Vagina (tissue), 2 donors: ENCODE measurements around the gene BTBD8. TPM values are rescaled to one million over a fixed set of nuclear protein-coding genes. Genes with fewer than 3 reads are reported as not detected.

ENCODE experiments used
- DNase-seq, 2 donors: peaks; one replicate each; pipeline ENCODE4 v3.0.0-alpha.2; 2017; ENCODE audit errors: extremely low spot score in 2 of 2
- H3K27ac ChIP-seq: fragments of 200-600 bp; sonication (generic); one replicate; pipeline ENCODE4 v1.5.1; 2019
- H3K27me3 ChIP-seq: fragments of 200-600 bp; sonication (generic); one replicate; pipeline ENCODE4 v1.5.1; 2019
- H3K36me3 ChIP-seq, 2 donors: fragments of 200-600 bp; sonication (generic); one replicate each; pipeline ENCODE4 v1.5.1; 2017 to 2019
- H3K4me1 ChIP-seq: fragments of 200-600 bp; sonication (generic); one replicate; pipeline ENCODE4 v1.5.1; 2019
- H3K4me3 ChIP-seq, 2 donors: fragments of 200-600 bp; sonication (generic); 1 replicate in 1 of 2; 2 replicates in 1 of 2; pipeline ENCODE4 v1.5.1; 2016 to 2019
- H3K9me3 ChIP-seq: fragments of 200-600 bp; sonication (generic); one replicate; pipeline ENCODE4 v1.5.1; 2019
- POLR2A ChIP-seq, 2 donors: fragments of 450-650 bp; IDR thresholded peaks; one replicate each; pipeline ENCODE4 v1.6.1; 2017; ENCODE audit warnings: antibody characterized with exemption in 2 of 2, mild to moderate bottlenecking in 2 of 2, moderate library complexity in 2 of 2
- POLR2AphosphoS5 ChIP-seq, 2 donors: sonication (generic); formaldehyde crosslinking; IDR thresholded peaks; one replicate each; pipeline ENCODE4 v1.9.0; 2017; ENCODE audit warnings: antibody characterized with exemption in 2 of 2, mild to moderate bottlenecking in 2 of 2, low read depth in 1 of 2; ENCODE audit not compliant: insufficient read depth in 1 of 2
- intact Hi-C: fragments of 100-400 bp; cut with DNase I; formaldehyde crosslinking; loops from one replicate; pipeline ENCODE4 v1.15.1; 2023
- total RNA-seq: library from RNA; depleted of rRNA; stranded (reverse); fragments of >200 nt; gene quantifications from one replicate; pipeline ENCODE4 v1.2.3, GENCODE V29; 2016
- TF ChIP-seq, protein P1 (sequence below), 3 experiments: fragments of 450-650 bp in 2 of 3; fragments of 200-600 bp in 1 of 3; sonication (generic) in 1 of 3; IDR thresholded peaks; one replicate each; pipeline ENCODE4 v1.5.1; 2017 to 2019; ENCODE audit warnings: antibody characterized with exemption in 3 of 3, mild to moderate bottlenecking in 2 of 3, moderate library complexity in 2 of 3

The BTBD8 gene
- total RNA-seq, 1 donor from 2014 or later, result 6.1 TPM

GRCh38 chr1:92108631-92109030, 28.5 kb downstream of the BTBD8 start:
- intact Hi-C loops, result no loop called here
- no peaks in the 10 kb centered on the region for H3K27me3 ChIP-seq
- H3K36me3 ChIP-seq, result peaks cover 0 to 2% of the 10 kb centered on the region in 2 donors
- no peak overlapping the region for H3K27ac ChIP-seq
- no peak overlapping the region for H3K4me3 ChIP-seq
- TF ChIP-seq POLR2AphosphoS5 (IDR thresholded peaks at IDR 0.05; ENCODE audit: insufficient read depth in 1 of 2, low read depth in 1 of 2), result no peak
- TF ChIP-seq POLR2A (IDR thresholded peaks at IDR 0.05), result no peak
- TF ChIP-seq, protein P1, sequence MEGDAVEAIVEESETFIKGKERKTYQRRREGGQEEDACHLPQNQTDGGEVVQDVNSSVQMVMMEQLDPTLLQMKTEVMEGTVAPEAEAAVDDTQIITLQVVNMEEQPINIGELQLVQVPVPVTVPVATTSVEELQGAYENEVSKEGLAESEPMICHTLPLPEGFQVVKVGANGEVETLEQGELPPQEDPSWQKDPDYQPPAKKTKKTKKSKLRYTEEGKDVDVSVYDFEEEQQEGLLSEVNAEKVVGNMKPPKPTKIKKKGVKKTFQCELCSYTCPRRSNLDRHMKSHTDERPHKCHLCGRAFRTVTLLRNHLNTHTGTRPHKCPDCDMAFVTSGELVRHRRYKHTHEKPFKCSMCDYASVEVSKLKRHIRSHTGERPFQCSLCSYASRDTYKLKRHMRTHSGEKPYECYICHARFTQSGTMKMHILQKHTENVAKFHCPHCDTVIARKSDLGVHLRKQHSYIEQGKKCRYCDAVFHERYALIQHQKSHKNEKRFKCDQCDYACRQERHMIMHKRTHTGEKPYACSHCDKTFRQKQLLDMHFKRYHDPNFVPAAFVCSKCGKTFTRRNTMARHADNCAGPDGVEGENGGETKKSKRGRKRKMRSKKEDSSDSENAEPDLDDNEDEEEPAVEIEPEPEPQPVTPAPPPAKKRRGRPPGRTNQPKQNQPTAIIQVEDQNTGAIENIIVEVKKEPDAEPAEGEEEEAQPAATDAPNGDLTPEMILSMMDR (IDR thresholded peaks at IDR 0.05), result no peak
- H3K4me1 ChIP-seq, result no peaks in the 10 kb centered on the region
- no peaks in the 10 kb centered on the region for H3K9me3 ChIP-seq
- no peak for DNase-seq

GRCh38 chr1:92117526-92117925, 37.4 kb downstream of the BTBD8 start:
- DNase-seq, result no peak

GRCh38 chr1:92118826-92119225, 38.7 kb downstream of the BTBD8 start:
- no peaks in the 10 kb centered on the region for H3K9me3 ChIP-seq
- intact Hi-C loops, result no loop called here
- no peaks in the 10 kb centered on the region for H3K4me1 ChIP-seq
- H3K27me3 ChIP-seq, result no peaks in the 10 kb centered on the region
- TF ChIP-seq, protein P1 (IDR thresholded peaks at IDR 0.05), result no peak
- no peak for TF ChIP-seq POLR2A (IDR thresholded peaks at IDR 0.05)
- no peak for TF ChIP-seq POLR2AphosphoS5 (IDR thresholded peaks at IDR 0.05; ENCODE audit: insufficient read depth in 1 of 2, low read depth in 1 of 2)
- H3K27ac ChIP-seq, result no peak overlapping the region
- DNase-seq, result no peak
- no peaks in the 10 kb centered on the region for H3K36me3 ChIP-seq
- no peak overlapping the region for H3K4me3 ChIP-seq

More at GRCh38 chr1:92117526-92117925, 37.4 kb downstream of the BTBD8 start:
- intact Hi-C loops, result no loop called here
- H3K9me3 ChIP-seq, result no peaks in the 10 kb centered on the region
- H3K27me3 ChIP-seq, result no peaks in the 10 kb centered on the region
- H3K27ac ChIP-seq, result no peak overlapping the region
- TF ChIP-seq POLR2AphosphoS5 (IDR thresholded peaks at IDR 0.05; ENCODE audit: insufficient read depth in 1 of 2, low read depth in 1 of 2), result no peak
- TF ChIP-seq, protein P1 (IDR thresholded peaks at IDR 0.05), result no peak
- no peak for TF ChIP-seq POLR2A (IDR thresholded peaks at IDR 0.05)
- no peaks in the 10 kb centered on the region for H3K4me1 ChIP-seq
- H3K4me3 ChIP-seq, result no peak overlapping the region
- no peaks in the 10 kb centered on the region for H3K36me3 ChIP-seq

GRCh38 chr1:92123868-92124267, 43.7 kb downstream of the BTBD8 start:
- no peak for TF ChIP-seq POLR2AphosphoS5 (IDR thresholded peaks at IDR 0.05; ENCODE audit: insufficient read depth in 1 of 2, low read depth in 1 of 2)
- TF ChIP-seq, protein P1 (IDR thresholded peaks at IDR 0.05), result no peak
- TF ChIP-seq POLR2A (IDR thresholded peaks at IDR 0.05), result no peak
- Histone ChIP-seq H3K4me3 (no peak overlapping the region), H3K9me3 (no peaks in the 10 kb centered on the region), H3K27me3 (no peaks in the 10 kb centered on the region), H3K27ac (no peak overlapping the region), H3K4me1 (no peaks in the 10 kb centered on the region), H3K36me3 (no peaks in the 10 kb centered on the region)
- intact Hi-C loops, result no loop called here
- no peak for DNase-seq

DNA sequence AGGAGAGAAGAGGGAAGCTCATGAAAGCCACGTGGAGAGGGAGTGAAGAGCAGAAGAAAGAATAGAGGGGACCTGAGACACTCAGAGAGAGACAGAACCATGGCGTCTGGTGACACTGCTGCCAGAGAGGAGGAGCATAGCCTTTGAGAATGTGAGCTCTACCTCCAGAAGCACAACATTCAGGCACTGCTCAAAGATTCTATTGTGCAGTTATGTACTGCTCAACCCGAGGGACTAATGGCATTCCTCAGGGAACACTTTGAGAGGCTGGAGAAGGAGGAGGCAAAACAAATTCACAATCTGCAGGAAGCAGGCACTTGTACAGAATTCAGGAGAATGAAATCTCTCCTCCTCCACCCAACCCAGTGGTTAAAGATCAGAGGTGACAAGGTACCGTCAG, 45.1 kb downstream of the BTBD8 start:
- H3K4me1 ChIP-seq, result no peaks in the 10 kb centered on the region
- no peak overlapping the region for H3K4me3 ChIP-seq
- intact Hi-C loops, result no loop called here
- no peaks in the 10 kb centered on the region for H3K9me3 ChIP-seq
- DNase-seq, result no peak
- no peaks in the 10 kb centered on the region for H3K27me3 ChIP-seq
- no peaks in the 10 kb centered on the region for H3K36me3 ChIP-seq
- TF ChIP-seq, protein P1 (IDR thresholded peaks at IDR 0.05), result no peak
- TF ChIP-seq POLR2A (IDR thresholded peaks at IDR 0.05), result no peak
- no peak for TF ChIP-seq POLR2AphosphoS5 (IDR thresholded peaks at IDR 0.05; ENCODE audit: insufficient read depth in 1 of 2, low read depth in 1 of 2)
- H3K27ac ChIP-seq, result no peak overlapping the region
